HFF-Myc (cell line): Measurements from ENCODE around the gene MCAM.

Source experiments
- DNase-seq: peaks from one replicate; pipeline ENCODE4 v3.0.0-alpha.2; 2011; ENCODE audit warnings: low read depth; ENCODE audit errors: extremely low read depth
- H3K4me3 ChIP-seq: replicated peaks from 2 replicates; pipeline ENCODE4 v1.5.1; 2011; ENCODE audit warnings: low read depth, mild to moderate bottlenecking, control low read depth, low read length
- TF ChIP-seq, protein P1 (sequence below): IDR thresholded peaks from 2 replicates; pipeline ENCODE4 v1.5.1; 2012; ENCODE audit warnings: mild to moderate bottlenecking, low read depth, low read length, control low read depth; ENCODE audit errors: missing control alignments

MCAM gene

GRCh38 chr11:119361941-119362725 is 45.2 kb upstream of the MCAM start:
- no peak overlapping the region for H3K4me3 ChIP-seq
- TF ChIP-seq, protein P1, sequence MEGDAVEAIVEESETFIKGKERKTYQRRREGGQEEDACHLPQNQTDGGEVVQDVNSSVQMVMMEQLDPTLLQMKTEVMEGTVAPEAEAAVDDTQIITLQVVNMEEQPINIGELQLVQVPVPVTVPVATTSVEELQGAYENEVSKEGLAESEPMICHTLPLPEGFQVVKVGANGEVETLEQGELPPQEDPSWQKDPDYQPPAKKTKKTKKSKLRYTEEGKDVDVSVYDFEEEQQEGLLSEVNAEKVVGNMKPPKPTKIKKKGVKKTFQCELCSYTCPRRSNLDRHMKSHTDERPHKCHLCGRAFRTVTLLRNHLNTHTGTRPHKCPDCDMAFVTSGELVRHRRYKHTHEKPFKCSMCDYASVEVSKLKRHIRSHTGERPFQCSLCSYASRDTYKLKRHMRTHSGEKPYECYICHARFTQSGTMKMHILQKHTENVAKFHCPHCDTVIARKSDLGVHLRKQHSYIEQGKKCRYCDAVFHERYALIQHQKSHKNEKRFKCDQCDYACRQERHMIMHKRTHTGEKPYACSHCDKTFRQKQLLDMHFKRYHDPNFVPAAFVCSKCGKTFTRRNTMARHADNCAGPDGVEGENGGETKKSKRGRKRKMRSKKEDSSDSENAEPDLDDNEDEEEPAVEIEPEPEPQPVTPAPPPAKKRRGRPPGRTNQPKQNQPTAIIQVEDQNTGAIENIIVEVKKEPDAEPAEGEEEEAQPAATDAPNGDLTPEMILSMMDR: no peak

DNA sequence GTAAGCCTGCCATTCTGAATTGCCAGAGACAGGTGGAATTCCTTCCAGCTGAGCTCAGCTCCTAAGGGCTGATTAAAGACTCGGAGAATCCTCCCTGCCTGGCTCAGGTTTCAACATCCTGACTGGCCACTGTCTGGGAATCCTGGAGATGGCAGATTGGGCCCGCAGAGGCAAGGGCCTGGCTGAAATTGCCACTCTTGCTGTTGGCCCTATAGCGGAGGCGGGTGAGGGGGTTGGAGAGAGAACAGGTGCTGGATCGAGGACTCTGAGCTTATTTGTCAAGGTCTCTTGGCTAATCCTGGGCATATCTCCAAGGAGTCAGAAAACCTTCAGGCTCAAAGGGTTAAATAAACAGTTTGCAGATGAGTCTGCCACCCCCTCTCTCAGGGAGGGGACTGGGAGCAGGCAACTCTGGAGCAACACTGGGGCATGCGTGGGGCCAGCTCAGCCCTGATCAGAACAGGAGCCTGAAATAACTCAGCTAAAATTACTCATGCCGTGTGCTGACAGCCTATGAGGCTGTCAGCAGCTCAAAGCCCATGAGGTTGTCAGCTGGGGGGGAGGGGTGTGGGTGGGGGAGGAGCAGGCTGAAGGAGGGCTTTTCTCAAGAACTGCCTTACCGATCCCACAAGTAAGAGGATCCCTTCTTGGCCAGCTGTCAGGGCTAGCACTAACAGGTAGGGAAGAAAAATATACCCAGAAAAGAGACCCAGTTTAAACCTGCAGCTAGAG is 44.3 kb upstream of the MCAM start:
- no peak for DNase-seq
- H3K4me3 ChIP-seq: no peak overlapping the region
- TF ChIP-seq, protein P1: no peak

More at GRCh38 chr11:119361941-119362725, 45.2 kb upstream of the MCAM start:
- DNase-seq: no peak

GRCh38 chr11:119359365-119360214 is 42.7 kb upstream of the MCAM start:
- TF ChIP-seq, protein P1: no peak
- no peak overlapping the region for H3K4me3 ChIP-seq
- DNase-seq: no peak

- no peak for DNase-seq
- peak overlapping the region; percentile 43 for H3K4me3 ChIP-seq
- TF ChIP-seq, protein P1: no peak
These were observed 40.1 kb upstream of the MCAM start for GRCh38 chr11:119357074-119357473.

DNA sequence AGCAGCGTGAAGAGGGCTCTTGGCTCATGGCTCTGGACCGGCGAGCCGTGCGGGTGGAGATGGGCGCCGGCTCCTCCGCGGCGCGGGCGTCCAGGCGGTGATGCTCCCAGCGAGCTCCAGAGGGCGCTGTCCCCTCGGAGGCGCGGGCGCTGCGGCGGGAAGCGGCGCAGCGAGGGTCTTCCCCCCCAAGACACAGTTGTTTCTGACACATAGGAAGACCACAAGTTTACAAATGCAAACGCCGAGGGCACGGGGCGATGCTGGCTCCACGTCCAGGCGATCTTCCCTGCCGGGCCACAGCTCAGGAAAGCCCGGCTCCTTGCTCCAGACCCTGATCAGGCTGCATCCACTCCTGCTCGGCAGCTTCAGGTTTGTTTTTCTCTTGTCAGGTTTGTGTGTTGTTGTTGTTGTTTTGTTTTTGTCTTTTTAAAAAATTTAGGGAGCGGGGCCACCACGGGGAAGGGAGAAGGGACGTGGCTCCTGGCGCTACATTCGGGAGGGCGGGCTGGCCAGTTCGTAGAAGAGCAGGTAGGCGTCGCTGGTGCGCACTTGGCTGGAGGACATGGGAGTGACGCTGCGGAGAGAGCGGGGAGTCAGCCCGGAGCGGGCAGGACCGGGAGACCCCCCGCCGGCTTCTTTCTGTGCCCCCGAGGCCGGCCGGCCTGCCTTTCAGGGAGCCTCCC is 39.6 kb upstream of the MCAM start:
- DNase-seq: no peak
- TF ChIP-seq, protein P1: peak; percentile 84
- peak overlapping the region; percentile 43 for H3K4me3 ChIP-seq

DNA sequence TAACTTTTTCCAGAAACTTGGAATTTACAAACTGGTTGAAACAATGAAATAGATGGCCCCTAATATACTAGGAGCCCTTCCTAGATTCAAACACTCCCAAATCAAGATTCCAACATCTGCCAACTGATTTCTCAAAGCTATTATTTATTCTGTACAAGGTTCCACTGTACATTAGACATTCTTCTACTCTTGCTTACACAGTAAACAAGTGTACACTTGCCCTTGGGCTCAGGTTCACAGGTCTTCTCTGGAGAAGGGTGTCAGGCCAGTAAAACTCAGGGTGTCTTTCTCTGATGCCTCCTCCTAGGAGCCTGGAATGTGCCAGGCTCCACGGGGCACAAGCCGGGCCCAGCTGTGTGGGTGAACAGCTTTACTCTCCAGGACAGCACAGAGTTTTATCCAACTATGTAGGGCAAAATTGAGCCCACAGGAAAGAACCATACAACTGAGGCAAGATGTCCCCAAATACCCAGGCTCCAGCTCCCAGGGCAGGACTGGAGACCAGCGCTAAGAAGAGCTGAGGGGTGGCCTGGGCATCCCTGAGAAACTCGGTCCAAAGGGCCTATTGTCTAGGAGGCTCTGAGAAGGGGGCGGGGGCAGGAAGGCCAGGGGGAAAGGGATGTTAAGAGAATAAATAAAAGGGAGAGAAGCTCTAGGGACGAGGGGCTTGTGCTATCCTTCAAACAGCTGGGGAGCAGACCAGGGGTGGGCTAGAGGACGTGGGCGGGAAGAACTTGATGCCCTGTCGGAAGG is 38.3 kb upstream of the MCAM start:
- DNase-seq: no peak
- TF ChIP-seq, protein P1: no peak
- no peak overlapping the region for H3K4me3 ChIP-seq
